DMS114 treated with DMSO at 0.1 percent for 48 hours (cell line): ENCODE results near the gene FOXO1.
"Not testable (repeated sequence)": the region's sequence is repeated elsewhere in the genome, so short reads cannot be mapped to it uniquely, and the experiment has no call there.

Source experiments
- DNase-seq: peaks from one replicate; lab custom pipeline; 2025; ENCODE audit not compliant: unreplicated experiment; lab: John Stamatoyannopoulos, UW

FOXO1 gene

DNA sequence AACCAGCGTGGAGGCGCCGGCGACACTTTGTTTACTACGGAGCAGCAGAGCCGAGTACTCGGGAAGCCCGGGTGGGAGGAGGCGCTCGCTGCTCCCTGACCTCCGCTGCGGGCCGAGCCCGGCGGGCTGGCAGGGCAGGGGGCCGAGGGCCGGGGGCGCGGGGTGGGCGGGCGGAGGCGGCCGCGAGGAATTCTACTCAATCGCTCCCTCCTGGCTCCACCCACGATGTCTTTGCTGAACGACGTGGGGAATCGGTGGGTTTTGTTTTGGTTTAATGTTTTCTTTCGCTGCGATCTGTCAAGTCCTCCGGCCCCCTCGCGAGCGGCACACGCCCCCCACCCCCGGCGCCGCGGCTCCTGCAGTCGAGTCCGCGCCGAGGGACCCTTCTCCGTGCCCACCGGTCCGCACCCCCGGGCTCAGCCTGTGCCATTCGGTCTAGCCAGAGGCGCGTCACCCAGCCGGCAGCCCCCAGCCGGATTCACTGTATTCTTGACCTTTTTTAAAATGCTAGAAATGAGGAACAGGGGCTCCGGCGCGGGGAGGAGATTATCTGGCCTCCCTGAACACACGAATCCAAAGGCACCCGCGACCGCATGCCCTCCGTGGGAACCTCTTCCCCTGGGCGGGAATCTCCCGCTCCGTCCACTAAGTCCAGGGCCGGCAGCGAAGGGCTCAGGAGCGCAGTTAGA is 636 bp upstream of the FOXO1 start:
- no peak for DNase-seq

- no peak for DNase-seq
Observed at GRCh38 chr13:40665126-40666044, 1.1 kb downstream of the FOXO1 start.

DNA sequence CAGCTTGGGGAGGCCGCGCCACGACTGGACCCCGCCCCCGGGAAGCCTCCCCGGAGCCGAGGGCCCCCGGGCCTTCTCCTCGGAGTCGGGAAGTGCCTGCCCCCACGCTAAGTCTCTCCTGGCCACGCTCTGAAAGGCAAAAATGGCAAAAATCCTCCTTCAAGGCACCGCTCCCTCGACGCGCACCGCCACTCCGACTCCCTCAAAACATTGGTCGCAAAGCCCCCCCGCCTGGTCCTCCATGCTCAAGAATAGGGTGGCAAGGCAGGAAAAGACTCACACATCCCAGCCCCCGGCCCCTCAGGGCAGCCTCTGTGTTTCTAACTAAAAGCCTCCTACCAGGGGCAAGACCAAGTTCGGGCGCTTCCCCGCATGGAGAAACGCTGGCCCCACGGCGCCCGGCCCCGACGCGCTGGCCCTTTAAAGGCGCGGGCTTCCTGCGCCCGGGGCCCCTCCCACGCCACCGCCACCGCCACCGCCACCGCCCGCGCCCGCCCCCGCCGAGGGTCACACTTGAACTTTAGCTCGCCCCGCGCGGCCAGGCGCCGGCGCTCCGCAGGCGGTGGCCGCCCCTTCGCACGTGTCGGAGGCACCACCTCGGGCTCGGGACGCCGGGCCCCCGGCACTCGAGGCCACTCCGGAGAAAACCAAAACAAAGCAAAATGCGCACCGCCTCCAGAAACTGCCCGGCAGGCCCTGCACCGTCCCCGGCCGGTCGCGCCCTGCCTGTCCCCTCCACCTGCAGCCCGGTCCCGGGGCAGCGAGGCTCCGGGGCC is 1.9 kb downstream of the FOXO1 start:
- DNase-seq: no peak

DNA sequence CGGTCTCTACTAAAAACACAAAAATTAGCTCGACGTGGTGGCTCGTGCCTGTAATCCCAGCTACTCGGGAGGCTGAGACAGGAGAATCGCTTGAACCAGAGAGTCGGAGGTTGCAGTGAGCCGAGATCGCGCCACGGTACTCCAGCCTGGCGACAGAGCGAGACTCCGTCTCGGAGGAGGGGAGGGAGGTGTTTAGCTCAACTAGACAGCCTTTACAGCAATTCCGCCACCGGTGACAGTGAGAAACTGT is 2.4 kb downstream of the FOXO1 start:
- DNase-seq: not testable (repeated sequence)

- no peak for DNase-seq
Observed at GRCh38 chr13:40662866-40663265, 3.6 kb downstream of the FOXO1 start.

DNA sequence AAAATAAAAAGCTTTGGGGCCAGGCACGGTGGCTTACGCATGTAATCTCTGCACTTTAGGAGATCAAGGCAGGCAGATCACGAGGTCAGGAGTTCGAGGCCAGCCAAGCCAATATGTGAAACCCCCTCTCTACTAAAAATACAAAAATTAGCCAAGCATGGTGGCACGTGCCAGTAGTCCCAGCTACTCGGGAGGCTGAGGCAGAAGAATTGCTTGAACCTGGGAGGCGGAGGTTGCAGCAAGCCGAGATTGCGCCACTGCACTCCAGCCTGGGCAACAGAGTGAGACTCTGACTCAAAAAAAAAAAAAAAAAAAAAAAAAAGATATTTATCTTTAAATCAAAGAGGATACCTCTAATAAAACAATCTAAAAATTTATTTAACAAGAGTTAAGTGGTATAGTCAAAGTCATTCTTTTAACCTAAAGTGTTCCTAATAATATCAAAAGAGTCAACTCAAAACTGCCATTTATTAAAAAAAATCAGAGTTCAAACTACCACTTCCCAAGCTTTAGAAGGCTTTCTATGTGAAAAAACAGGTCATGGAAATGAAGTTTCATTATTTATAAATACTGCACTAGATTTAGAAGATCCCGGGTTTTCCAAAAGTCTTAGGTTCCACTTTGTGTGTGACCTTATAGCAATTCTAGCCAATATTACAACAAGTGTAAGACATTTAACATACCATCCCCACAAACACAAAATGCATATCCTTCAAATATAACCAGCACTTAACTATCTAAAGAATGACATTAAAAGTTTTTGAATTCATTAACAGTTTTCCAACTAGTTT is 4.4 kb downstream of the FOXO1 start:
- no peak for DNase-seq

DNA sequence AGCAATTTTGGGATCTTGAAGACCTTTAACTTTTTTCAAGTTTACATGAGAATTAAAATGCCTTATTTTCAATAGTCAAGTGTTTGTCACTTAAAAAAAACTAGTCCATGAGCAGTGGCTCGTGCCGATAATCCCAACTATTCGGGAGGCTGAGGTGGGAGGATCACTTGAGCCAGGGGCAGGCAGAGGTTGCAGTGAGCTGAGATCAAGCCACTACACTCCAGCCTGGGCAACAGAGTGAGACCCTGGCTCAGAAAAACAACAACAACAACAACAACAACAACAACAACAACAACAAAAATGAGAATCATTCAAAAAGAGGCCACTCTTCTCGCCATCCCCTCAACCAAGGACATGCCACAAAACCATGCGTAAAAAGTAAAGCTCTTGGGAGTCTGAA is 5.7 kb downstream of the FOXO1 start:
- no peak for DNase-seq

DNA sequence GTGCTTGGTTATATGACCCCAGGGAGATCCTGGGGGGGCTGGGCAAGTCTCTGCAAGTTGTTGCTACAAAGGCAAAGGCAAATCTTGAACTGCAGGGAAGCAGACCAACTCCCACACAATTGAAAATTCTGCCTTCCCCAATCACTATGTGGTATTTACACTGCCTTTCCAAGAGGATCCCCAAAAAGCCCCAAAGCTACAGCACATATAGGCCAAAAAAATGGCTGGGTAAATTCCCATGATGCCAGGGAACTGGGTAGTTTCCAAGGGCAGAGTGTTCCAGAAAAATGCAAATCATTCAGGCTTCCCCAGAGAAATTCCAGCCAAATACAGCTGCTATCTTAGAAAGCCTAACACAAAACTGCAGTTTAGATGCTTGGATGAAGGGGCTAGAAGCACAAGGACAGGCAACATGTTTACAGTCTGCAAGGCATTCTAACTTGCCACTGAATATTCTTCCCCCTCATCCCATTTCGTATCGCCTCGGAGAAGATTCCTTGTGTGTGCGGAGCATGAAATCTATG is 6.2 kb downstream of the FOXO1 start:
- no peak for DNase-seq

GRCh38 chr13:40657951-40658350 is 8.5 kb downstream of the FOXO1 start:
- no peak for DNase-seq

DNA sequence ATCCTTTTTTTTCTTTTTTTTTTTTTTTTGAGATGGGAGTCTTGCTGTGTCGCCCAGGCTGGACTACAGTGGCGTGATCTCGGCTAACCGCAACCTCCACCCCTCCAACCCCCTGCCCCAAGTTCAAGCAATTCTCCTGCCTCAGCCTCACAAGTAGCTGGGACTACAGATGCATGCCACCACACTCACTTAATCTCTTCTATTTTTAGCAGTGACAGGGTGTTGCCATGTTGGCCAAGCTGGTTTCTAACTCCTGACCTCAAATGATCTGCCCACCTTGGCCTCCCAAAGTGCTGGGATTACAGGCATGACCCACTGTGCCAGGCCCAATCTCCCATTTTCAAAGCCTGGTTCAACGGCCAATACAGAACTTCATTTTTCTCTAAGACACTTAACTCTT is 9.1 kb downstream of the FOXO1 start:
- DNase-seq: no peak

DNA sequence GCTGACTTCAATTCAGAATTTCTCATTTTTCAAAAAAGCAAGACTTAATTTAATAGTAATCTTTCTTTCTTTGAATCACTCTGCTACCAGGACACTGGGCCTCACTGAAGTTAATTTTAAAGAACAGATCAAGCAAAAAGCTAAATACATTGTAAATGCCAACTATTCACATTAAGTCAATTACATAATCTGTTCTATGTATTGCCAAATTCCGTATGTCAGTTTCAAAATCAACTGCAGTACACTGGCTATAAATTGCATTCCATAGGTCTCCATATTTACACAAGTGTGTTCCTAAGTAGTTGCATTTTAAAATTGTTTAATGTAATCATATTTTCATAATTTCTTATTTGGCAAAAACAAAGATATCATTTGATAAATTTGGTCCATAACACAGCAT is 10.1 kb downstream of the FOXO1 start:
- no peak for DNase-seq

DNA sequence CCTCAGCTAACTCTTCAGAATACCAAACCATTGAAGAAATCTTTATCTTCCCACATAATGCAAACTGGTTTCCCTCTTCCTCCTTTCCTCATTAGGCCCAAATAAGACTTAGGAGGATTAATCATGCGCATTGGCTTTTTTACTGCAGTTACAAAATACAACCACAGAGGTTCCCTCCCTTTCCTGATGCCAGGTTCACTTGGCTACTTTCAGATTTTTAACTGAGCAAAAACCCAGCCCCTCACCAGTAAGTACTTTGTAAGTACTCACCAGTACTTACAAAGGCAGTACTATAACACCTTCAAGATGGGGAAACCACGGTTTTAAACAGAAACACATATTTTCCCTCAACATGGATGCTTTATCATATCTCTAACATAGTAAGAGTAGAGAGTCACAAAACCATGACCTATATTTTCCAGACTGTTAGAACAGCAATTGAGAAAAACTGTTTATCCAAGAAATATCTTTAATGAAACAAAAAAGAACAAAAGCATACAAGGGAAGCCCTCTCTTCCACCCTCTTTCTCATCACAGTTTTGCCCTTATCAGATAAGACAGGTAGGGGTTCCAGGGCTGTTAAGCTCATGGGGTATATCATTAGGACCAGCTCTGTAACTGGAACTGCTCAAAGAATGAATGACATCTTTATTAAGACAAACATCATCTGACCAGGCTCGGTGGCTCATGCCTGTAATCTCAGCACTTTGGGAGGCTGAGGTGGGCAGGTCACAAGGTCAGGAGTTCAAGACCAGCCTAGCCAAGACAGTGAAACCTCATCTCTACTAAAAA is 12.7 kb downstream of the FOXO1 start:
- DNase-seq: no peak

DNA sequence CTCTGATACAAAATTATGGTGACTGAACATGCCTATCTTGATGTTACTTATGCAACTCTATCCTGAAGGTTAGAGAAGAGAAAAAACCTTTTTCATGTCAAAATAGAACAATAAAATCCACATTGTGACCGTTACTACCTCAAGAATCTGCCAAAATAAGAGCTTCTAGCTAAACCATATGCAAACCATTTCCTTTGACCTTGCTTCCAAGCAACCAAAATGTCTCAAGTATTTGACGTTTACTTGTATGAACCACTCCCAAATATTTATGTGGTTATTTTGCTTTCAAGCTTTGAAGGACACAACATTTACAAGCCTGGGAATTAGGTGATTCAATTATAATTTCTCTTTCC is 13.9 kb downstream of the FOXO1 start:
- DNase-seq: no peak

DNA sequence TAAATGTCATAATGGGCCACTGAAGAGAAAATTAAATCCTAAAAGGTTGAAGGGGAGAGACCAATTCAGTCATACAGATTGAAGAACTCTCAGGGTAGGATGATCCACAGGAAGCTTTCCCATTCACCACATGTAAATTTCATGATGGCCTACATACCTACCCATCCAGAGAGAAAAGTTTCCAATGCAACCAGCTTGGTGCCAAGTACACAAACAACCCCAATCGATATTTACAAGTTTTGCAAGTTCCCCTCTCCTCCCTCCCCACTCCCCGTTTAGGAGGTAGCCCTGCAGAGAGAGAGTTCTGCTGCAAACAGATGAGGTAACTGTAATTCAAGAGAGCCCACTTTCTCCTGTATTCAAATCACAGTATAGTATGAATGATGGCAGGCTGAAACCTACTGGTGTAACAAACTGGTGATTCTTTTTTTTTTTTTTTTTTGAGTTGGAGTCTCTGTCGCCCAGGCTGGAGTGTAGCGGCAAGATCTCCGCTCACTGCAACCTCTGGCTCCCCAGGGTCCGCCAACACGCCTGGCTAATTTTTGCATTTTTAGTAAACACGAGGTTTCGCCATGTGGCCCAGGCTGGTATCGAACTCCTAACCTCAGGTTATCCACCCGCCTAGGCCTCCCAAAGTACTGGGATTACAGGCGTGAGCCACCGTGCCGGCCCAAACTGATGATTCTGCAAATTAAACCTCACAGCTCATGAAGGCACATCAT is 14.4 kb downstream of the FOXO1 start:
- DNase-seq: no peak

DNA sequence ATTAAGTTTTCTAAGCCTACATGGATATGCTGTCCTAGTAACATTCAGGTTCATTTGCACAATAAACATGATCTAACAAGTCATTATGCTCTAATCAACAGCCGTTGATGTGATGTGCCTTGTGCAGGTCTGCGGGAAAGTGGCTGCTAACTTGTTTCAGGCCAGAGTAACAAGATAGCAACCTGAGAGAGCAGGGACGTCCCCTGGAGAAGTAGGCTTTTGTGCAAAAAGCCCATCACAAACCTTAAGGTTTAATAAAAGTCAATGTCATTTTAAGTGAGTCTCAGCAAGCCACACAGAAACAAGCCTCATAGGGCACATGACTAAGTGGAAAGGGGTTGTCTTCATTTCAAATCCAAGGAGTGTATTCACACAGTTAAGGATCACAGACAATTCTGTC is 17.6 kb downstream of the FOXO1 start:
- no peak for DNase-seq

- DNase-seq: no peak
Observed at GRCh38 chr13:40648040-40648439, 18.4 kb downstream of the FOXO1 start.

- DNase-seq: no peak
Observed at GRCh38 chr13:40644838-40645604, 21.4 kb downstream of the FOXO1 start.

- DNase-seq: no peak
Observed at GRCh38 chr13:40640845-40641458, 25.5 kb downstream of the FOXO1 start.
